ENCODE data around the gene ARHGEF37.

GRCh38 chr5:149594206-149594895 is 13.1 kb downstream of the ARHGEF37 start:
- TF ChIP-seq EZH2 (IDR thresholded peaks at IDR 0.05; ENCODE audit: borderline replicate concordance, low read depth, low read length, poor library complexity, severe bottlenecking) (no peak), CTCF (conservative IDR thresholded peaks at IDR 0.05; ENCODE audit: low read depth, low read length) (no peak)

Measured in A673 (cell line).